SJSA1 (cell line): Measurements from ENCODE around the gene NR5A2. TPM values are rescaled to one million over a fixed set of nuclear protein-coding genes. Genes with fewer than 3 reads are reported as not detected.
A peak's percentile ranks its signal among the peaks of the same experiment; 100 is the strongest.

ENCODE experiments used
- DNase-seq, 2 experiments: peaks; one replicate each; pipeline ENCODE4 v3.0.0-alpha.2; 2015 to 2020; ENCODE audit warnings: low spot score in 2 of 2, low read depth in 1 of 2
- H3K27ac ChIP-seq: fragments of 250-450 bp; sonication (Bioruptor Pico); 2 replicates; pipeline ENCODE4 v1.5.1; 2020; ENCODE audit warnings: mild to moderate bottlenecking, moderate library complexity
- H3K27me3 ChIP-seq: fragments of 250-450 bp; sonication (Bioruptor Pico); replicated peaks from 2 replicates; pipeline ENCODE4 v1.5.1; 2020; ENCODE audit warnings: mild to moderate bottlenecking, moderate library complexity
- H3K36me3 ChIP-seq: fragments of 250-450 bp; sonication (Bioruptor Pico); 2 replicates; pipeline ENCODE4 v1.5.1; 2020; ENCODE audit warnings: mild to moderate bottlenecking
- H3K4me1 ChIP-seq: fragments of 250-450 bp; sonication (Bioruptor Pico); replicated peaks from 2 replicates; pipeline ENCODE4 v1.6.1; 2021; ENCODE audit warnings: mild to moderate bottlenecking
- H3K4me3 ChIP-seq: fragments of 250-450 bp; sonication (Bioruptor Pico); 2 replicates; pipeline ENCODE4 v1.5.1; 2020; ENCODE audit warnings: mild to moderate bottlenecking
- H3K9me3 ChIP-seq: fragments of 250-450 bp; sonication (Bioruptor Pico); replicated peaks from 2 replicates; pipeline ENCODE4 v1.5.1; 2020; ENCODE audit warnings: mild to moderate bottlenecking
- total RNA-seq: library from RNA; depleted of rRNA; stranded (reverse); fragments of >200 nt; shearing (Covaris generic); gene quantifications from 2 replicates; pipeline ENCODE4 v1.2.3, GENCODE V29; 2014

NR5A2 gene
- total RNA-seq, 1 experiment from 2014 or later = 0.03 TPM

- Histone ChIP-seq H3K27ac (no peak overlapping the region), H3K4me1 (peaks cover 8% of the 10 kb centered on the region), H3K9me3 (0 out of 2 replicates have a peak, but pooled peaks cover 2% of the 10 kb centered on the region), H3K36me3 (no peaks in the 10 kb centered on the region), H3K4me3 (peak overlapping the region; percentile 40), H3K27me3 (peaks cover 44% of the 10 kb centered on the region)
- DNase-seq = peak in 1 of 2 experiments; percentile 36
Observed at GRCh38 chr1:200029035-200029821, 1.7 kb downstream of the NR5A2 start.

GRCh38 chr1:200029822-200030152, 2.3 kb downstream of the NR5A2 start:
- H3K4me1 ChIP-seq = peaks cover 8% of the 10 kb centered on the region
- peaks cover 45% of the 10 kb centered on the region for H3K27me3 ChIP-seq
- H3K27ac ChIP-seq = no peak overlapping the region
- H3K36me3 ChIP-seq = no peaks in the 10 kb centered on the region
- no peak for DNase-seq
- no peak overlapping the region for H3K4me3 ChIP-seq
- 0 out of 2 replicates have a peak, but pooled peaks cover 2% of the 10 kb centered on the region for H3K9me3 ChIP-seq

GRCh38 chr1:200030791-200031190, 3.3 kb downstream of the NR5A2 start:
- Histone ChIP-seq H3K9me3 (0 out of 2 replicates have a peak, but pooled peaks cover 2% of the 10 kb centered on the region), H3K27me3 (peaks cover 55% of the 10 kb centered on the region), H3K36me3 (no peaks in the 10 kb centered on the region)

GRCh38 chr1:200033511-200034261, 6.2 kb downstream of the NR5A2 start:
- Histone ChIP-seq H3K4me1 (peaks cover 8% of the 10 kb centered on the region), H3K27ac (no peak overlapping the region), H3K27me3 (peaks cover 73% of the 10 kb centered on the region), H3K9me3 (0 out of 2 replicates have a peak, but pooled peaks cover 2% of the 10 kb centered on the region), H3K36me3 (no peaks in the 10 kb centered on the region), H3K4me3 (no peak overlapping the region)
- DNase-seq = no peak

More at GRCh38 chr1:200030791-200031190, 3.3 kb downstream of the NR5A2 start:
- no peak overlapping the region for H3K4me3 ChIP-seq
- no peak for DNase-seq
- H3K27ac ChIP-seq = no peak overlapping the region
- H3K4me1 ChIP-seq = peaks cover 8% of the 10 kb centered on the region

GRCh38 chr1:200034262-200034557, 6.7 kb downstream of the NR5A2 start:
- Histone ChIP-seq H3K4me3 (no peak overlapping the region), H3K36me3 (no peaks in the 10 kb centered on the region; the same call in 1 of the 2 replicates), H3K4me1 (peaks cover 7% of the 10 kb centered on the region), H3K27me3 (peaks cover 74% of the 10 kb centered on the region), H3K27ac (no peak overlapping the region), H3K9me3 (0 out of 2 replicates have a peak, but pooled peaks cover 2% of the 10 kb centered on the region)
- no peak for DNase-seq

- DNase-seq = no peak
- no peak overlapping the region for H3K27ac ChIP-seq
- peaks cover 11% of the 10 kb centered on the region for H3K4me1 ChIP-seq
- no peaks in the 10 kb centered on the region; the same call in 1 of the 2 replicates for H3K36me3 ChIP-seq
- H3K9me3 ChIP-seq = 0 out of 2 replicates have a peak, but pooled peaks cover 2% of the 10 kb centered on the region
- no peak overlapping the region for H3K4me3 ChIP-seq
- H3K27me3 ChIP-seq = peaks cover 74% of the 10 kb centered on the region
Observed at GRCh38 chr1:200034761-200035396, 7.4 kb downstream of the NR5A2 start.

- 0 out of 2 replicates have a peak, but pooled peaks cover 2% of the 10 kb centered on the region for H3K9me3 ChIP-seq
- H3K4me1 ChIP-seq = peaks cover 16% of the 10 kb centered on the region
- H3K27me3 ChIP-seq = peaks cover 74% of the 10 kb centered on the region
- no peaks in the 10 kb centered on the region; the same call in 1 of the 2 replicates for H3K36me3 ChIP-seq
- DNase-seq = no peak
- no peak overlapping the region for H3K4me3 ChIP-seq
- H3K27ac ChIP-seq = no peak overlapping the region
Observed at GRCh38 chr1:200035397-200035955, 8.0 kb downstream of the NR5A2 start.

- Histone ChIP-seq H3K4me3 (no peak overlapping the region), H3K36me3 (no peaks in the 10 kb centered on the region; the same call in 1 of the 2 replicates), H3K27ac (no peak overlapping the region), H3K27me3 (peaks cover 74% of the 10 kb centered on the region), H3K9me3 (0 out of 2 replicates have a peak, but pooled peaks cover 2% of the 10 kb centered on the region), H3K4me1 (peaks cover 16% of the 10 kb centered on the region)
- DNase-seq = no peak
Observed at GRCh38 chr1:200035956-200036618, 8.6 kb downstream of the NR5A2 start.

- Histone ChIP-seq H3K4me3 (no peak overlapping the region), H3K27ac (no peak overlapping the region), H3K4me1 (peaks cover 16% of the 10 kb centered on the region), H3K27me3 (peaks cover 78% of the 10 kb centered on the region), H3K36me3 (no peaks in the 10 kb centered on the region; the same call in 1 of the 2 replicates), H3K9me3 (0 out of 2 replicates have a peak, but pooled peaks cover 2% of the 10 kb centered on the region)
- no peak for DNase-seq
Observed at GRCh38 chr1:200036619-200037270, 9.2 kb downstream of the NR5A2 start.

GRCh38 chr1:200037501-200037900, 10.0 kb downstream of the NR5A2 start:
- H3K4me1 ChIP-seq = peaks cover 18% of the 10 kb centered on the region
- no peaks in the 10 kb centered on the region; the same call in 1 of the 2 replicates for H3K36me3 ChIP-seq
- no peak overlapping the region for H3K4me3 ChIP-seq
- peaks cover 86% of the 10 kb centered on the region for H3K27me3 ChIP-seq
- no peak for DNase-seq
- H3K27ac ChIP-seq = no peak overlapping the region
- H3K9me3 ChIP-seq = 0 out of 2 replicates have a peak, but pooled peaks cover 2% of the 10 kb centered on the region

GRCh38 chr1:200037904-200038303, 10.4 kb downstream of the NR5A2 start:
- Histone ChIP-seq H3K27ac (no peak overlapping the region), H3K4me1 (peaks cover 22% of the 10 kb centered on the region), H3K4me3 (no peak overlapping the region), H3K27me3 (peaks cover 87% of the 10 kb centered on the region), H3K36me3 (no peaks in the 10 kb centered on the region; the same call in 1 of the 2 replicates), H3K9me3 (0 out of 2 replicates have a peak, but pooled peaks cover 2% of the 10 kb centered on the region)
- DNase-seq = no peak

- Histone ChIP-seq H3K4me3 (no peak overlapping the region), H3K27me3 (peaks cover 91% of the 10 kb centered on the region), H3K9me3 (0 out of 2 replicates have a peak, but pooled peaks cover 2% of the 10 kb centered on the region)
Observed at GRCh38 chr1:200038325-200038980, 10.9 kb downstream of the NR5A2 start.

More at GRCh38 chr1:200038325-200038980, 10.9 kb downstream of the NR5A2 start:
- DNase-seq = no peak
- peaks cover 24% of the 10 kb centered on the region for H3K4me1 ChIP-seq
- no peak overlapping the region for H3K27ac ChIP-seq
- H3K36me3 ChIP-seq = no peaks in the 10 kb centered on the region; the same call in 1 of the 2 replicates
